Stimulated activated CD4-positive, alpha-beta T cell treated with anti-CD3 and anti-CD28 coated beads, Interleukin-2, amount 100 ng/mL, for 4 hours (primary cell): ENCODE measurements around the gene PCDH7.

ENCODE experiments used
- DNase-seq: peaks from one replicate; pipeline ENCODE4 v3.0.0-alpha.2; 2020; ENCODE audit warnings: low read depth

PCDH7 gene

DNA sequence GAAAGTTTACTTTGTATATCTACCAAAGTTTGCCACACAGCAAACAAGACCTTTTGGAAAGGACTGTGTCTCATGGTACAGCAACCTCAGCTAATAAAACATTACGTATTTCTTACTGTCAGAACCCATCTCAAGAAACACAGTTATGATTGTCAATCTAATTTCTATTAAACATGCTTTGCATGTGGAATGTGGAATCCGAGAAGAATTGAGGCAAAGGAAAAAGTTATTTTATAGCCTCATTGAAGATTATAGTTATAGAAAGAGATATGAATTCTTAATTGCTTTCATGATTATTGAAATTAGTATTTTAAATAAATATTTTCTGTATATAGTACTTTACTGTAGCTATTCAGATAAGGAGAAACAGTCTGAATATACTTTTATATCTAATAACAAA lies 5.4 kb downstream of the PCDH7 start:
- DNase-seq = no peak

GRCh38 chr4:30726090-30726675 lies 6.0 kb downstream of the PCDH7 start:
- no peak for DNase-seq

GRCh38 chr4:30727409-30727808 lies 7.2 kb downstream of the PCDH7 start:
- DNase-seq = no peak

DNA sequence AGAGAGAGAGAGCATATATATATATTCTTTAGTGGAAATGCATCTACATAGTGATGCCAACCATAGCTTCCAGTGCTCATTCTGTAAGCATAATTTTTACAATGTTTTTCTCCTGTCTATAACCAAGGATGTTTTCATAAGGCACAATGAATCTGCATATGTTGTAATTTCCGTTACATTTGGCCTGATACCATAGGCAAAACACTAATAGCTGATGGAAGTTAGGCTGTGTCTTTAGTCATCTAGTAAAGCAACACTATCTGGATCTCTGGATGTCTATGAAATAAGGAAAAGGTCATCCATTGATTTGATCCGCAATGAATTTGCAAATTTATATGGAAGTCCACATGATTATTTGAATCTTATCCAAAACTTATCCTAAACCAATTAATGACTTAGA lies 8.1 kb downstream of the PCDH7 start:
- DNase-seq = no peak

- no peak for DNase-seq
Observed at GRCh38 chr4:30743897-30744296, 23.7 kb downstream of the PCDH7 start.

DNA sequence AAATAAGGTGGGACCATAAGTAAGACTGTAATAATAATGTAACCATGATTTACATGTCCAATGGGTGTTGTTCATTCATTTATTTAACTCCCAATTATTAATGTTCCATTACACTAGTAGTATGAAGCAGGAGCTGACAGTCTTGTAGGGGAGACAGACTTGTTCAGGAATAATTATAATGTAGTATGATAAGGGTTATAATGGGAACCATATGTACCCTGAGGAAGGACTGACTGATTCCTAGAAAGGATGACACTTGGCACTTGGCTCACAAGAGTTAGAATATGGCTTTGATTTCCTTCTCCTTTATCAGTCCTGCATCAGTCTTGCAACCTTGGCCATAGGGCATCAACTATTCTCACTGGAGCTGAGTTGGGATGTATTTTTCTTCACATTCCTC lies 24.2 kb downstream of the PCDH7 start:
- no peak for DNase-seq

- DNase-seq = no peak
Observed at GRCh38 chr4:30744957-30745640, 24.9 kb downstream of the PCDH7 start.

DNA sequence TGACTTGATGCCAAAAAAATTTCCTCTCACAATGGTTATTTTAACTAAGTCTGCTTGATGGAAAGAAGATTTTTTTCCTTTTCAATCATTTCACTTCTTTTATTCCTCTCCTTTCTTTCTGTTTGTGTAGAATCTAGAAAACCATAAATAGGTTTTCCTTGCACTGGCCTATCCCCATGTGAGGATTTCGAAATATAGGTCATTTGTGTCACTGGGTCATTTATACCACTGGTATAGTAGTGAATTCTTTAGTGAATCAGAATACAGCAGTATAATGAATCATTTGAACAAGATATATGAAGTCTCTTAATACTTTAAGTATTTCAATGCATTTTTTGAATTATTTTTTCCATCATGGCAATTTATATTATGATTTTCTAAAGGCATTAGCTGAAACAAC lies 26.6 kb downstream of the PCDH7 start:
- DNase-seq = no peak

DNA sequence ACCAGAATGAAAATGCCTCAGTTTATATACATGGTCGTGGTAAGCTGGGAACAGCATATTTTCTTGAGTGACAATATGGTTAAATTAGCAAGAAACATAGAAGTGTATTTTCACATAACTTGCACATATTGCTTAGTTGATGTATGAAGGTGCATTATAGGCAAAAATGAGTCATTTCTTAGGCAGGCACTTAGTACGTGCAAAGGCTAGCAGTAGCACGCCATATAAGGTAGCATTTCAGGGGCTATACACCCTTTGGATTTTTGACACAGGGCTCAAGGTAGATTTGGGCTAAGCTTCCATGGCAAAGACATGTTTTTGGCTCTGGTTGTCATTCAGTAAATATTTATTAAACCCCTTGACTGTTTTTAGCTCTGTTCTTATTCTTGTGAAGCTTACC lies 33.1 kb downstream of the PCDH7 start:
- DNase-seq = no peak

GRCh38 chr4:30754021-30754420 lies 33.9 kb downstream of the PCDH7 start:
- no peak for DNase-seq

DNA sequence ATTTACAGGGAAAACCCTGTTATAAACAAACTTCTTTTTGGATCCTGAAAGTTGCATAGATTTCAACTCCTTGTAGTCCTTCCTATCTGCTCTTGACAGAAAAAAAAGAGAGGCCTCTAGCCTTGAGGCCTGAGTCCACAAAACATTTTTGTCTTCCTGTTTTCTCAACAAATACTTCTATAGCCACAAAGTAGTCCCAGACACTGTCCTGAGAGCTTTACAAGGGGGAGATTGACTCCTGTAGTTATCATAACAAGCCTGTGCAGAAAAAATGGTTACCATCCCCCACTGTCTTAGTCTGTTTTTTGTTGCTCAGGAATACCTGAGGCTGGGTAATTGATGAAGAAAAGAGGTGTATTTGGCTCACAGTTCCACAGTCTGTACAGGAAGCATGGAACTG lies 35.2 kb downstream of the PCDH7 start:
- DNase-seq = no peak

DNA sequence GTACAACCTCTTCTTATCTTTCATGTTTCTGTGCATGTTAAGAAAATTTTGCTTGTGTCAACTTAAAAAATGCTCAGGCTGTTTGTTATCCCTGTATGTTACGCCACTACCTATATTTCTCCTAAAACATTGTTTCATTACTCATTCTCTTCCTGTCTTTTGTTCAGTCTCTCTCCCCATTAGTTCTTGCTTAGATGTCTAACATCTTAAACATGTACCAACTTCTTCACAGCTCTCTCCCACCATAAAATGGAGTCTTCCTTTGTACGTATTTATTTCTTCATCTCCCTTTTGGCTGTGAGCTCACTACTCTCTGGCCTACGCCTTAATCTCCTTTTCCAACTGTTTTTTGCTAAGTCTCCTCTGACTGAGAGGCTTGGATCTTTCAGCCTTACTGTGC lies 36.4 kb downstream of the PCDH7 start:
- DNase-seq = no peak

GRCh38 chr4:30757357-30757756 lies 37.2 kb downstream of the PCDH7 start:
- no peak for DNase-seq

DNA sequence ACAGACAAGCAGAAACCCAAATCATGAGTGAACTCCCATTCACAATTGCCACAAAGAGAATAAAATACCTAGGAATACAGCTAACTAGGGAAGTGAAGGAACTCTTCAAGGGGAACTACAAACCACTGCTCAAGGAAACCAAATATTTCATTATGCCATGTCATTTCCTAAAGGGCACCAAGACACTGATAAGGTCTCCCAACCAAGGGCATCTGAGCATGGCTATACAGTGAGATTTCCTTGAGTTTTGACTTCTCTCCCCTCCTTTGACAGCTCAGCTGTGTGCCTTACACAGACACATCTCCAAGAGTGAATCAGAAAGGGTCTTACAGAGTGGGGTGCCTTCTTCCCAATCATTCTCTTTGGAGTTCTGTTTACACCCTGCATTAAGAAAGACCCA lies 40.4 kb downstream of the PCDH7 start:
- DNase-seq = no peak

DNA sequence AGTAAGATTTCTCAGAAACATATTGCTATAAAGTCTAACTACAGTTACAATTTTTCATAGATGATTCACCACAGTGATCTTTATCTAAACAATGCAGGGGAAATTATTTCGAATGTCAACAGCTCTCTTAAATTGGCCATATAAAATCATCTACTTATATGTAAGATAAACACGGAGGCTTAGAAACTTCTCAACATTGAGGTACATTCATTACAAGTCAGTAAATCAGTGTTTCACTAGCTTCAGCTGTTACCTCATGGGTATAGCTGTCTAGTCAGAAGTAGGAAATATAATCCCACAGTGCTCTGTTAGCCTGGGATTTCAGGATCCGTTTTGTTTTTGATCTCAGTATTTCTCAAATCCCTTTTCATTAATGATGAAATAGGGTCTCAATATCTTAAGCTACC lies 43.2 kb downstream of the PCDH7 start:
- no peak for DNase-seq

DNA sequence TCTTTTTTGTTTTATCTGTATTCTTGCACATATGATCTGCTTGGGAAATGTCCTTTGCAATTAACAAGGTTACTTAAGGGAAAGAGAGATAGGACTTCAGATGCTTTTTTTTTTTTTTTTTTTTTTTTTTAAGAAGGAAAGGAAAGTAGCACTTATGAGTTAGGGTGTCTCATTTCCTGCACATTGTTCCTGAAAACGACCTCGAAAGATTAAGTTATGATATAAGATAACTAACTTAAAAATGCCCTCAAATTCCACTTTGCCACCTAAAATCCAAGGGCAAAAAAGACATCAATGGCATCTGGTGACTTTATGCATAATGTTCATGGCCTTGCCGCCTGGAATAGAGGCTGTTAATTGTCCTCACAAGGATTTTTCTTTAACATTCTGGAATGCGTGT lies 44.9 kb downstream of the PCDH7 start:
- DNase-seq = no peak

DNA sequence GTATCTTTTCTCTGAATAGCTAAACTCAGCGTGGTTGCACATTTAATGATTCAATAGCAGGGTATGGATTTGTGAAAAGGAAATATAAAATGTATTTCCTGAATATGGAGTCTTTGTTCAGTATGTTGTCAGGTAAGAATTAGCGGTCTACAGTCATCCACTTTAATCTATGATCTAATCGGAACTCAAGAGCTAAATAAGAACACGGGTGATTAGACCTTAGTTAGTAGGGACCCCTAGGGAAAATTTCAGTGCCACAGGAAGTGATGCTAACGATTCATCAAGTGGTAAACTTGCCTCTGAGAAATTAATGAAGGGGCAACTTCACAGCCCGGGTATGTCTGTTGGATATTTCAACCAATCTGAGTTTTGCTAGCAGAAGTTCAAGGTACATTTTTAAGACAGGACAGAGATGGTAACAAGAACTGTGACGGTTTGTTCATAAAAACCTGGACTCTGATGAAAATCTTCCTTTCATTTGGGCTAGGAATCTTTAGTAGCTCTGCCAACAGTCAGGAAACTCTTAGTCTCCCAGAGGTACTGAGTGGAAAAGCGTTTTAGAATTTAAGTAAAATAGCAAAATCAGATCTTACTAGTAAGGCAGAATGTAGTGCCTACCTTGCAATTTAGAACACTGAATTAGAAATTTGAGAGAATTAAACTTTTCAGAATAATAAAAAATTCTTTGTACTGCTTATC lies 47.1 kb downstream of the PCDH7 start:
- DNase-seq = no peak

DNA sequence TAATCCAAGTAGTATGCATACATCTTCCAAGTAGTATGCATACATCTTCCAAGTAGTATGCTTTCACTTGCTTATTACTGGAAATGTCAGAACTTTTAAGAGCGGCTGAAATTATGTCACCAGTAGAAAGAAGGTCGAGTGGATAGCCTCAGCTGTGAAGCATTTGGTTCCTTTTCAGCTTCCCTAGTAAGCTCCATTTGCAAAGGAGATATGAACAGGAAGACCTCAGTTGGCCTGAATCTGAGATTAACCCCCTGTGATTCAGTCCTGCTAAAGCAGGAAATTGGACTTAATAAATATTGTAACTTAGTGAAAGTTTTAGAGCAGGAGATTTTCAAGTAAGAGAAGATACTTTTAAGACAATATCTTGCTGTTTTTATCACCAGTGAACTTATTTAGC lies 48.1 kb downstream of the PCDH7 start:
- no peak for DNase-seq

GRCh38 chr4:30769093-30769492 lies 48.9 kb downstream of the PCDH7 start:
- no peak for DNase-seq

- DNase-seq = no peak
Observed at GRCh38 chr4:30770049-30770549, 49.9 kb downstream of the PCDH7 start.

DNA sequence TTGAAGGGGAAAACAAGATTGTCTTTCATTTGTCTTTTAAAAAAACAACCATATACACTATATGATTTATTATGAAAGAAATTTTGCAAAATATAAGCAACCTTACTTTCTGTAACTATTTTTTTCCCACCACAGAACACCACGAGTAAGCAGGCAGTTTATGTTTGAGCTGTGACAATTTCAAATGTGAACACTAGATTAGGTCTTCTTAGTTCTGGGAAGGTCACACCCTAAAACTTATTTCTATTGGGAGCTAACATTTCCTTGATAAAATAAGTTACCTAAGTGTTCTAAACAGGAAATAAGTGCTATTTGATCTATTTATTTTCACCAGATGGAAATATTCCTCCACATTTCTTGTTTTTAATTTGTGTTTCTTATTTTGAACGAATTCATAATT lies 50.6 kb downstream of the PCDH7 start:
- no peak for DNase-seq

- no peak for DNase-seq
Observed at GRCh38 chr4:30776451-30776850, 56.3 kb downstream of the PCDH7 start.

GRCh38 chr4:30776921-30777415 lies 56.8 kb downstream of the PCDH7 start:
- DNase-seq = no peak
